Measurements from ENCODE around the gene ALPL.

DNA sequence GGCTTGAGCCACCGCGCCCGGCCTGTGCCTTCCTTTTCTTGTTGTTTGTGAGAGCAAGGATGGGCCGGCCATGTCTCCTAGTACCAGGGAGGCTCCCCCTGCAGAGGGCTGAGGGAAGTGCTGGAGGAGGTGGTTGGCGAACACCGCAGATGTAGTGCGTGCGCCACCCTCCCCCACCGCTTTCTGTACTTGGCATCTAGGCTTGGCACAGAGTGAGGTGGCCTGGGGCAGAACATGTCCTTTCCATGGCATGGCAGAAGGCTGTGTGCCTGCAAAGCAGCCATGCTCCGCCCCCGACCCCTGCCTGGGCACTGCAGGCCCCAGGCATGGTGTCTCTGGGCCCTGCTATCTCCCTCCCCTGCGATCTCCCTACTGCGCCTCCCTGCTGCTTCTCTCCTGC is 30.7 kb downstream of the ALPL start:
- TF ChIP-seq, protein P1, sequence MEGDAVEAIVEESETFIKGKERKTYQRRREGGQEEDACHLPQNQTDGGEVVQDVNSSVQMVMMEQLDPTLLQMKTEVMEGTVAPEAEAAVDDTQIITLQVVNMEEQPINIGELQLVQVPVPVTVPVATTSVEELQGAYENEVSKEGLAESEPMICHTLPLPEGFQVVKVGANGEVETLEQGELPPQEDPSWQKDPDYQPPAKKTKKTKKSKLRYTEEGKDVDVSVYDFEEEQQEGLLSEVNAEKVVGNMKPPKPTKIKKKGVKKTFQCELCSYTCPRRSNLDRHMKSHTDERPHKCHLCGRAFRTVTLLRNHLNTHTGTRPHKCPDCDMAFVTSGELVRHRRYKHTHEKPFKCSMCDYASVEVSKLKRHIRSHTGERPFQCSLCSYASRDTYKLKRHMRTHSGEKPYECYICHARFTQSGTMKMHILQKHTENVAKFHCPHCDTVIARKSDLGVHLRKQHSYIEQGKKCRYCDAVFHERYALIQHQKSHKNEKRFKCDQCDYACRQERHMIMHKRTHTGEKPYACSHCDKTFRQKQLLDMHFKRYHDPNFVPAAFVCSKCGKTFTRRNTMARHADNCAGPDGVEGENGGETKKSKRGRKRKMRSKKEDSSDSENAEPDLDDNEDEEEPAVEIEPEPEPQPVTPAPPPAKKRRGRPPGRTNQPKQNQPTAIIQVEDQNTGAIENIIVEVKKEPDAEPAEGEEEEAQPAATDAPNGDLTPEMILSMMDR (conservative IDR thresholded peaks at IDR 0.05 in 1 of 2, IDR thresholded peaks at IDR 0.05 in 1 of 2; ENCODE audit: extremely low read depth in 1 of 2, insufficient read depth in 1 of 2, low read depth in 1 of 2, low read length in 2 of 2), result peak; percentile 37 to 63
- TF ChIP-seq EZH2 (IDR thresholded peaks at IDR 0.05; ENCODE audit: borderline replicate concordance, low read length), result no peak

All from mammary epithelial cell (primary cell).